NCI-H187 (cell line): ENCODE data around the gene C19orf25.
"Not testable (repeated sequence)": the region's sequence is repeated elsewhere in the genome, so short reads cannot be mapped to it uniquely, and the experiment has no call there.

Experiments
- DNase-seq, 2 experiments: peaks; one replicate each; lab custom pipeline; 2025; lab: John Stamatoyannopoulos, UW

The C19orf25 gene

GRCh38 chr19:1449467-1450442 lies 29.3 kb downstream of the C19orf25 start, which contains the start of gene APC2:
TSS of gene APC2 (plus strand) at chr19:1450121. CDS start at chr19:1453002, 2,881 bp downstream.
- no peak for DNase-seq

- no peak for DNase-seq
These were observed 31.1 kb downstream of the C19orf25 start for GRCh38 chr19:1447944-1448343.

GRCh38 chr19:1447504-1447903 lies 31.5 kb downstream of the C19orf25 start:
- no peak for DNase-seq

- DNase-seq, result no peak
These were observed 32.1 kb downstream of the C19orf25 start for GRCh38 chr19:1446713-1447481.

- peak in 1 of 2 experiments; percentile 34 for DNase-seq
These were observed 32.9 kb downstream of the C19orf25 start for GRCh38 chr19:1445932-1446712.

GRCh38 chr19:1445185-1445931 lies 33.7 kb downstream of the C19orf25 start:
- DNase-seq, result peak; percentile 14 to 43

GRCh38 chr19:1441677-1442438 lies 37.2 kb downstream of the C19orf25 start:
- no peak for DNase-seq

GRCh38 chr19:1441022-1441426 lies 38.0 kb downstream of the C19orf25 start:
- no peak for DNase-seq

GRCh38 chr19:1440418-1440801 lies 38.6 kb downstream of the C19orf25 start:
- no peak for DNase-seq

- not testable (repeated sequence) for DNase-seq
These were observed 39.2 kb downstream of the C19orf25 start for GRCh38 chr19:1439525-1440417.

GRCh38 chr19:1438933-1439354 lies 40.1 kb downstream of the C19orf25 start:
- DNase-seq, result no peak

- DNase-seq, result peak; percentile 86 to 94
These were observed 40.7 kb downstream of the C19orf25 start, which contains the start of gene RPS15 for GRCh38 chr19:1438035-1438932. TSS of gene RPS15 (plus strand) at chr19:1438396. CDS start at chr19:1438426, 30 bp downstream.

- DNase-seq, result no peak
These were observed 41.4 kb downstream of the C19orf25 start for GRCh38 chr19:1437609-1438008.

- DNase-seq, result no peak
These were observed 43.5 kb downstream of the C19orf25 start for GRCh38 chr19:1435378-1435989.

- DNase-seq, result no peak
These were observed 44.4 kb downstream of the C19orf25 start for GRCh38 chr19:1434577-1435060.

GRCh38 chr19:1434040-1434366 lies 45.0 kb downstream of the C19orf25 start:
- DNase-seq, result no peak
